EH (cell line): ENCODE data around the gene MFSD12.
"Not testable (repeated sequence)": the region's sequence is repeated elsewhere in the genome, so short reads cannot be mapped to it uniquely, and the experiment has no call there.

Source experiments
- DNase-seq: peaks from one replicate; pipeline ENCODE4 v3.0.0-alpha.2; 2015; ENCODE audit warnings: low read depth

MFSD12 gene

GRCh38 chr19:3522421-3523360 is 34.7 kb downstream of the MFSD12 start:
- no peak for DNase-seq

DNA sequence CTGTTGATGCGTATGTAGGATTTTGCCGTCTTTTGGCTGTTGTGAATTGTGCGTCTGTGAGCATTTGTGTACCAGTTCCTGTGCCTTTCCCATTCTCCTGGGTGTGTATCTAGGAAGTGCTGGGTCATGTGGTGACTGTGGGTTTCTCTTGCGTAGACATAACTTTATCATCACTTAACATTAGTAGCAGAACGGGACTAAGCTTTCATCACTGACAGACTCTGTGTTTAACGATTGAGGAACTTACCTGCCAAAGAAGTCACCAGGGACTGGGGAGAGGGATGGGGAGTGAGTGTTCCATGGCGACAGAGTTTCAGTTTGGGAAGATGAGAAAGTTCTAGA is 36.3 kb downstream of the MFSD12 start:
- DNase-seq: no peak

GRCh38 chr19:3520166-3521103 is 37.0 kb downstream of the MFSD12 start:
- no peak for DNase-seq

- DNase-seq: no peak
Observed at GRCh38 chr19:3519126-3519525, 38.3 kb downstream of the MFSD12 start.

DNA sequence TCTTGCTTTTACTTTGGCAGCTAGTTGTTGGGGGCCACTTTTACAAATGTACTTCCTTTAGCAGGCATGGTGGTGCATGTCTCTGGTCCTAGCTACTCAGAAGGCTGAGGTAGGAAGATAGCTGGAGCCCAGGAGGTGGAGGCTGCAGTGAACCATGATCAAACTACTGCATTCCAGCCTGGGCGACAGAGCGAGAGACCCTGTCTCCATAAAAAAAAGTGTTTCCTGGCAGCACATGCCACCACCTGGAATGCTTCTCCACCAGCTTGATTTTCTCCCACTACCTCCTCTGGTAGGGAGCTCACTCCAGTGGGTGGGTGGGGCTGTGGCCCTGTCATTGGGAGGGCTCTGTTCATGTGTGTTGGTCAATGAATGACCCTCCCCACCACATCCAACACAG is 38.7 kb downstream of the MFSD12 start:
- DNase-seq: no peak

GRCh38 chr19:3518255-3518654 is 39.1 kb downstream of the MFSD12 start:
- no peak for DNase-seq

GRCh38 chr19:3517638-3518037 is 39.7 kb downstream of the MFSD12 start:
- DNase-seq: no peak

- DNase-seq: no peak
Observed at GRCh38 chr19:3516675-3517207, 40.6 kb downstream of the MFSD12 start.

DNA sequence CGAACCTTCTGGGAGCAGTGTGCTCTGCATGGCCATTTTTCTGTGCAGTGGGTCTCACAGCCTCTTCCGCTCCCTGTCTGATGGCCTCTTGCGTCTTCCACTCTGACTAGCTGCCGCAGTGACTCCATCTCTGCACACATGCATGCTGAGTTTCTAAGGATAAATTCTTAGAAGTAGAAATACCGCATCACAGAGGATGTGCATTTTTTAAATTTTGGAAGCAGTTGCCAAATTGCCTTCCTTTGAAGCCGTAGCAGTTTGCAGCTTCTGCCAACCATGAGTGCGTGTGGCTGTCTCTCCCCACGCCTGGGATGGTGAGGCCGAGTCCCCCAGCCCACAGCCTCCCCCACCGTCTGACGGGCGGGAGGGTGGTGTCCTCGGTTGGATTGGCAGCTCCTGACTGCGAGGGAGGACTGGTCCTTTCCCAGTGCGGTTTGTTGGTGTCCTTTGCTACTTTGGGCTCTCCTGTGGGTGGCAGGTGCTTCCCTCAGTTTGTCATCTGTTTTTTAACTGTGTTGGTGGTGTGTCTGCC is 41.4 kb downstream of the MFSD12 start:
- DNase-seq: peak; percentile 30

DNA sequence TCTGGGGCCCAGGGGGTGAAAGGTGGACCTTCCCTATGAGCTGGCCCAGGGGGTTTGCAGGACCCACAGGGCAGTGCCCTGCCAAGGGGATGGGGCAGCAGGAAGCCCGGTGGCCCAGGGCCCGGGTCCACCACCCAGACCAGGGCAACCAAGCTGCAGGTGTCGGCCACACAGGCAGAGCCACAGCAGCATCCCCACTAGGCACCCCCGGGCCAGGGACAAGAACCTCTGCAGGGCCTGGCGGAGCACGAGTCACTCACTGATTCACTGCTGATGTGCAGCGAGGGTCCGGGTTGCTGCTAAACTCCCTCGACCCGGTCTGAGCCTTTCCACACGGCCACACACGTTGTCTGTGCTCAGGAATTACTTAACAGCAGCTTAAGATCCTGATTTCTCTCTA is 42.5 kb downstream of the MFSD12 start:
- DNase-seq: peak; percentile 38

DNA sequence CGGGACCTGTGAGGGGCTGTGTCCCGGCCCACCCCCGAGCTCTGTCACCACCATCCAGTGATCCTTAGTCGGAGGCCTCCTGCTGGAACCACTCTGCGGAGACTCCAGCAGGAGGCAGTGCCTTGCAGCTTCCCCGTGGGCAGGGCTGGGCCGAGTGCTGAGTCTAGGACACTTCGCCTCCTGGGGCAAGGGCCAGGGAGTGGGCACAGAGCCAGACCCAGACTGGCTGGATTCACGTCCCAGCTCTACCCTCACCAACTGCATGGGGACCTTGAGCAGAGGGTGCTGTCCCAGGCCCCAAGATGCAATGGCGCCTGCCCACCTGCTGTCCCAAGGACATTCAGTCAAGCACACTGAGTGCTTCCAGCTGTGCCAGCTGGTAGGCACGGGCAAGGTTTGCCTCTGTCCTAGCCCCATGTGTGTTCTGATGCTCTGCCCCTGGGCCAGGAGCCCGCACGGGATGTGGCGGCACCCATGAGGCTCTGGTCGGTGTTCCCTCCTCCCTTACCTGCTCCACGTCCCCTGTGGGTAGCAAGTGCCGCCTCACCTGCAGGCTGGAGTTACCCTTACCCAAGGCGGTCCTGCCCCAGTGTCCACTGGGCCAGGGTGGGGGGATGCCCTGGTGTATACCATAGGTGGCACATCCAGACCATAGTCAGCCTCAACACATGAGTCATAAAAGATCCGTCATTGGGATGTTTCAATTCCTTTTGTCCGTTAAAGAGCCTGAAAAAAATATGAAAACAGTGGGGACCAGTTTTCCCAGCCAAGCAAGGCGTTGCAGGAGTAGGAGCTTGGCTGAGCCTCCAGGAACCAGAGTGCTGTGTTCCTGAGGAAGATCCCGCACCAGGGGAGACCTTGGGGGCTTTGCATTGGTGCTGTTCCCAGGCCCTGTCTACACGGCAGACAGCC is 43.9 kb downstream of the MFSD12 start:
- DNase-seq: peak; percentile 7

GRCh38 chr19:3512562-3513228 is 44.7 kb downstream of the MFSD12 start:
- DNase-seq: no peak

DNA sequence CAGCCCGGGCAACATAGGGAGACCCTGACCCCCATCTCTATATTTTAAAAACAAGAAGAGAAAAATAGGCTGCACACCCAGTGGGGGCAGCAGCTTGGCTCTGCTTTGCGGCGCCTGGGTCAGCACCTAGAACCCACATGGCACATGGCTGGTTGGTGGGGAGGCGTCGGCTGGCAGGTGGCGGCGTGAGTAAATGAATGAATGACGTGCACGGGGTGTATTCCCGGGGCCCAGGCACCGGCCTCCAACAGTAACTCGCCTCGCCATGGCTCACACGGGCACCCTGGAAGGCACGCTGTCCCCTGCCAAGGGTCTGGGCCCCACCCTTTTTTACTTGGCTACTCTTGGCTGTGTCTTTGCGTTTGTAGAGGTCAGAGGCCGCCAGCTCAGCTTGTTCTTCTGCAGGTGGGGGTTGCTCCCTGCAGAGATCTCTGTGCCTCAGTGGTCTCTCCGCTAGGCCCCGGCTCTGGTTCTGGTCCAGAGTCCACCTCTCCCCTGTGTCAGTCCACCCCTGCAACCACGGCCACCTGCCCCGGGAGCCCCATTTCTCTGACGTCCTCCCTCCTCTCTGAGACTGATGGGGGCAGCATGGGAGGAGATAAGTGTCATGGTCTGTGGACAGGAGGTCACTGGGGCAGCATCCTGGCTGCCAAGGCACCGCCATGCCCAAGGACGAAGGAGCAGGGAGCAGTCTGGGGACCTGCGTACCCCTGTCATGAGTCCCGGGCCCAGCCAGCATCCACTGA is 45.7 kb downstream of the MFSD12 start:
- no peak for DNase-seq

GRCh38 chr19:3510727-3511126 is 46.7 kb downstream of the MFSD12 start:
- DNase-seq: no peak

- DNase-seq: peak; percentile 67
Observed at GRCh38 chr19:3509566-3509989, 47.8 kb downstream of the MFSD12 start.

DNA sequence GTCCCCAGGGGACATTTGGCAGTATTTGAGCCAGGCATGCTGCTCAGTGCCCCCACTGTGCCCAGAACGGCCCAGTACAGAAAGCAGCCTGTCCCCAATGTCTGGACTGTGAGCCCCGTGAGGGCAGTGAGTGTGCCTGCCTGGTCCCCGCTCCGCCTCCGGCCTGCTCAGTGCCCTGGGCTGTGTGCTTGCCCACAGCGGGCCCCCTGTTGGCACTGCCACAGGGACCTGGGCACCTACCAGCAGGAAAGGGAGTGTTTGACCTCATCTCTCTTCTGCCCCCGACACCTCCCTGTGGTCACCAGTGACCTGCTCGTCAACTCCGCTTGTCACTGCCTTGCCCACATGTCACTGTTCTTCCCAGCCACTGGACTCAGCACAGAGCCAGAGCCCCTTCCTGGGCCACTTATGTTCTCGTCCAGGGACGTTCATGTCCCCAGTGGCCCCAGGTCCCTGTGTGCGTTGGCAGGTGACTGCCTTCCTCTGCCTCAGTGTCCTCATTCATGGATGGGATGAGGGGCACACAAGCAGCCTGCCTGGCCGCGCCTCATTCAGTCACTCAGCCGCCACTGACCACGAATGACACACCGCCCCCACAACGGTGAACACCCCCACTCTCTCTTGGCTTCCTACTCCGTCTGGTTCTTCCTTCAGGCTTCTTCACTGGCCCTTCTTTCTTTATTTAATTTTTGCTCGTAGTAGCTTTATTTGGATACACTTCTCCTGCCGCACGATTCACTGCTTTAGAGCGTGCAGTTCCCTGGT is 48.4 kb downstream of the MFSD12 start:
- DNase-seq: peak; percentile 28

DNA sequence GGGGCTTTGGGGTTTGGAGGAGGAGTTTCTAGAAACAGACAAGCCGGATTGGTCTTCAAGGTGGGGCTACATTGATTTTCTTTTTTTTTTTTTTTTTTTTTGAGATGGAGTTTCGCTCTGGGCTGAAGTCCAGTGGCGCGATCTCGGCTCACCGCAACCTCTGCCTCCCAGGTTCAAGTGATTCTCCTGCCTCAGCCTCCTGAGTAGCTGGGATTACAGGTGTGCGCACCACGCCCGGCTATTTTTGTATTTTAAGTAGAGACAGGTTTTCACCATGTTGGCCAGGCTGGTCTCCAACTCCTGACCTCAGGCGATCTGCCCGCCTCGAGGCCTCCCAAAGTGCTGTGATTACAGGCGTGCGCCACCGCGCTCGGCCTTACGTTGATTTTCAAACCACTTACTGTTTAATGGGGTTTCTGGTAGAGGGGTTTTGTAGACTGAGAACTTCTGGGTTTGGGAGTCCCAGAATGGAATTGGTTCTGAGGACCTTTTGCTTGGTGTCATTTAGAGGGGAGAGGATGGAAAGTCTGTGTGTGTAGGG is 49.2 kb downstream of the MFSD12 start:
- not testable (repeated sequence) for DNase-seq

- peak; percentile 12 for DNase-seq
Observed at GRCh38 chr19:3507371-3508120, 49.8 kb downstream of the MFSD12 start.
